HT1080 (cell line): Measurements from ENCODE around the gene OXCT2. TPM values are rescaled to one million over a fixed set of nuclear protein-coding genes. Genes with fewer than 3 reads are reported as not detected.
A peak's percentile ranks its signal among the peaks of the same experiment; 100 is the strongest.

Experiments used
- DNase-seq: peaks from one replicate; pipeline ENCODE4 v3.0.0-alpha.2; 2015; ENCODE audit warnings: low read depth
- small RNA-seq: library from RNA; depleted of rRNA; stranded (forward); fragments of <200 nt; gene quantifications from one replicate; pipeline ENCODE3, GENCODE V24; 2014
- total RNA-seq: library from RNA; depleted of rRNA; stranded (reverse); fragments of >200 nt; shearing (Covaris generic); gene quantifications from 2 replicates; pipeline ENCODE4 v1.2.3, GENCODE V29; 2014; rRNA removed

OXCT2 gene
- total RNA-seq, 1 experiment from 2014 or later: not detected

DNA sequence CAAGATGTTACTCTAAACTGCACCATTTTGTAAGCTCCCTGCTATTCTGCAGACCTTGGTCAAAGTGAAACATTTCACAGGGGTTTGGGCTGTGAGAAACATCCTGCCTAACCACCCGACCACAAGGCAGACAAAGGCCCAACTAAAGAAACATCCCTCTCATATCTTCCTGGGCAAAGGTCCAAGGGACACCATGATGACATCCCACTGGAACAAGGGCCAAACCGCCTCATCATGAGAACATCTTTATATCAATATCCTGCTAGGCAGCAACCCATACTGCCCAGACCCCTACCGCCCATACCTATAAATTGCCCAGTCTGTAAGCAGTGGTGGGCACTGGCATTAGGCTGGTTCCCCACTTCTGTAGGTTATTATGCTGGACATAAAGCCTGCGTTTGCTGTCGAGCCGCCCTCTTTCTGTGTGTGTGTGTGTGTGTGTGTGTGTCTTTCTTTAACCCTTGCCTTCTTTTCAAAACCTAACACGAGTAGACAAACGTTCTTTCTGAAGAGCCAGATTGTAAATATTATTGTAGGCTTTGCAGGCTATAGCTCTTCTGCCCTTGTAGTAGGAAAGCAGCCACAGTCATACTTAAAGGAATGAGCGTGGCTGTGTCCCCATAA lies 33.5 kb downstream of the OXCT2 start:
- peak; percentile 78 for DNase-seq

- peak; percentile 27 for DNase-seq
Measured at GRCh38 chr1:39735731-39736130, 35.4 kb downstream of the OXCT2 start.

- DNase-seq: peak; percentile 45
Measured at GRCh38 chr1:39733161-39733560, 38.0 kb downstream of the OXCT2 start.

GRCh38 chr1:39732730-39733129 lies 38.4 kb downstream of the OXCT2 start:
- DNase-seq: no peak

GRCh38 chr1:39729842-39730241 lies 41.3 kb downstream of the OXCT2 start:
- no peak for DNase-seq

DNA sequence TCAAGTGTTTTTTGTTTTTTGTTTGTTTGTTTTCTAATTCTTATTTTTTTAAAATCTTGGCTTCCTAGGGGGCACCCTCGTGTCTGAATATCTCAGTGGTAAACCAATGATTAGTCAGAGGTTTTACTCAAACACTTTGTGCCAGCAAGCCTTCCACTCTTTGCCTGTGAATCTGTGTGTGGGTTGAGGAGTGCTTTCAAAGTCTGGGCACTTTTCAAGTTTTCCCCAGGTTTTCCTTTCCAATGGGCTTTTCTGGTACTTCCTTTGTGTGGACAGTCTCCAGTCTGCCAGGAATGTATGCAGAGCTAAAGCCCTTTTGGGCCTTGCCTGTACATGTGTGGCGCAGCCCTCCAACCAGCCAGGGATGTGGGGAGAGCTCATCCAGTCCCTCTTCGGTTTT lies 42.1 kb downstream of the OXCT2 start:
- no peak for DNase-seq

- no peak for DNase-seq
Measured at GRCh38 chr1:39727932-39728317, 43.2 kb downstream of the OXCT2 start.

- DNase-seq: no peak
Measured at GRCh38 chr1:39727221-39727931, 43.8 kb downstream of the OXCT2 start.

- DNase-seq: no peak
Measured at GRCh38 chr1:39726600-39726999, 44.5 kb downstream of the OXCT2 start.

GRCh38 chr1:39722495-39722894 lies 48.7 kb downstream of the OXCT2 start:
- DNase-seq: peak; percentile 50

GRCh38 chr1:39721664-39722063 lies 49.5 kb downstream of the OXCT2 start:
- no peak for DNase-seq

GRCh38 chr1:39720094-39720999 lies 50.8 kb downstream of the OXCT2 start:
- DNase-seq: peak; percentile 55

Small RNA genes within 50 kb of the gene (small RNA-seq; reads per million reads assigned to genes)
- not detected for gene AL033527.1
- not detected for gene RNU7-121P

Other genes starting within 250 kb of the OXCT2 start
- gene PABPC4, start 194.6 kb downstream of the OXCT2 start, total RNA-seq: 177 and 266 TPM in 2 replicates
- gene HEYL, start 131.7 kb downstream of the OXCT2 start, total RNA-seq: not detected in 2 replicates
- gene NT5C1A, start 99.2 kb downstream of the OXCT2 start, total RNA-seq: not detected in 2 replicates
- gene HPCAL4, start 79.9 kb downstream of the OXCT2 start, total RNA-seq: not detected in 2 replicates
- gene PPIE, start 32.5 kb downstream of the OXCT2 start, total RNA-seq: 32.3 and 32.4 TPM in 2 replicates
- gene BMP8B, start 17.5 kb upstream of the OXCT2 start, total RNA-seq: not detected in 2 replicates
- 23.0 and 25.6 TPM in 2 replicates for gene TRIT1, start 112.2 kb upstream of the OXCT2 start, total RNA-seq
- 0.40 and 5.6 TPM in 2 replicates for gene MYCL, start 130.6 kb upstream of the OXCT2 start, total RNA-seq
- gene MFSD2A, start 183.8 kb upstream of the OXCT2 start, total RNA-seq: 0.19 and 0.37 TPM in 2 replicates